Esophagus squamous epithelium (tissue), 4 donors: Measurements from ENCODE around the gene APLP2.

Experiments
- CTCF ChIP-seq, 6 experiments: fragments of 450-650 bp in 4 of 6; fragments of 200-600 bp in 2 of 6; sonication (generic) in 2 of 6; IDR thresholded peaks; one replicate each; pipeline ENCODE4 v1.5.1; 2016 to 2019; ENCODE audit warnings: antibody characterized with exemption in 6 of 6, mild to moderate bottlenecking in 4 of 6, moderate library complexity in 4 of 6
- POLR2A ChIP-seq, 4 donors: fragments of 450-650 bp; IDR thresholded peaks; one replicate each; pipeline ENCODE4 v1.6.1; 2017; ENCODE audit warnings: antibody characterized with exemption in 4 of 4, mild to moderate bottlenecking in 4 of 4, moderate library complexity in 3 of 4

- no peak for TF ChIP-seq POLR2A (IDR thresholded peaks at IDR 0.05)
- no peak for TF ChIP-seq CTCF (IDR thresholded peaks at IDR 0.05)
Measured at GRCh38 chr11:130139401-130139800, 69.7 kb downstream of the APLP2 start.
